DMS79 treated with DMSO at 0.1 percent for 48 hours (cell line): ENCODE measurements around the gene SMIM41.

Experiments
- DNase-seq: peaks from one replicate; lab custom pipeline; 2025; lab: John Stamatoyannopoulos, UW

SMIM41 gene

GRCh38 chr12:52147367-52147963 is 68.0 kb downstream of the SMIM41 start:
- no peak for DNase-seq

GRCh38 chr12:52147964-52148463 is 68.5 kb downstream of the SMIM41 start:
- no peak for DNase-seq

DNA sequence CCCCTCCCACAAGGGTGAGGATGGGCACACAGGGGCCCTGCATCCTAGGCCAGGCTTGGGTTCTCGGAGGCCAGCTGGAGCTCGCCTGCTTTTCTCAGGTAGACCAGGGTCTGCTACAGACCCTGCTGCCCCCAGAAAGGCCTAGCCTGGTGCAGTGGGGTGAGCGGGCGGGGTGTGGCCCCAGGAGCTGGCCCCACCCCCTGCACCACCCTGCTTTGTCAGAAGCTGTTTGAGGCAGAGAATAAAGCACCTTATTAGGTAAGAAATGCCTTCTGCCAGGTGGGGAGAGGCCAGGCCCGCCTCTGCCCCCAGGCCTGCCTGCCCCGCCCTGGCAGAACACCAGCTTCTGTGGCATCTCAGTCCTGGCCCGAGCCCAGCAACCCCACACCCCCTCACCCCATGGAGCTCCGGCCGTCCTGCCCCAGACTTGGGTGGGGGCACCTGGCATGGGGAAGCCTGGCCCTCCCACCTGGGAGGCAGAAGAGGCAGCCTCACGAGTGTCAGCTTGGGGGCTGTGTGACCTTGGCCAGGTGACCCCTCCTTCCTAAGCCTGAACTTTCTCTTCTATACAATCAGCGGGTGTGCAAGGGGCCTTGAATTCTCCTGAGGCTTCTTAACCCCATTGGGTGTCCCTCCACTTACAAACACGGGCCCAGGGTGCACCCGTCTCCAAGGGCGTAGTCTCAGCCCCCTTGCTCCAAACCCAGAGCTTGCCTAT is 69.1 kb downstream of the SMIM41 start:
- DNase-seq, result peak; percentile 3

DNA sequence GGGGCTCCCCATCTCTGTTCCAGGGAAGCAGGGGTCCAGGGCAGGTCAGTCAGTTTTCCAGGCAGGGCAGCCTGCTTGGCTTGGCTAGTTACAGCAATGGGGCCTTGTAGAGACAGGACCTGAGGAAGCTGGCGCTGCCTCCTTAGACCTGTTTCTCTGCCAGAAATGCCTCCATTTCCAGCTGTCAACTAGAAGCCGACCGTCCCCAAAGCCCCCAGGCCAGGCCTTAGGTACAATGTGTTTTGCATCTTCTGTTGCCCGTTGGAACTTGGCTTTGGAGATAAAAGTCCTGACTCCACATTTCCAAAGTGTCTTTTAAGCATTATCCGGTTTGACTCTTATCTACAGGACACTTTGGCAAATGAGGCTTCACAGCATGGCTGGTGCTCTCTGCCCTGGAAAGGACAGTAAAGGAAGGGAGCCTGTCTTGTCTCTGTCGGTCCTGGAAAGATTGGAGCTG is 69.7 kb downstream of the SMIM41 start:
- DNase-seq, result no peak

DNA sequence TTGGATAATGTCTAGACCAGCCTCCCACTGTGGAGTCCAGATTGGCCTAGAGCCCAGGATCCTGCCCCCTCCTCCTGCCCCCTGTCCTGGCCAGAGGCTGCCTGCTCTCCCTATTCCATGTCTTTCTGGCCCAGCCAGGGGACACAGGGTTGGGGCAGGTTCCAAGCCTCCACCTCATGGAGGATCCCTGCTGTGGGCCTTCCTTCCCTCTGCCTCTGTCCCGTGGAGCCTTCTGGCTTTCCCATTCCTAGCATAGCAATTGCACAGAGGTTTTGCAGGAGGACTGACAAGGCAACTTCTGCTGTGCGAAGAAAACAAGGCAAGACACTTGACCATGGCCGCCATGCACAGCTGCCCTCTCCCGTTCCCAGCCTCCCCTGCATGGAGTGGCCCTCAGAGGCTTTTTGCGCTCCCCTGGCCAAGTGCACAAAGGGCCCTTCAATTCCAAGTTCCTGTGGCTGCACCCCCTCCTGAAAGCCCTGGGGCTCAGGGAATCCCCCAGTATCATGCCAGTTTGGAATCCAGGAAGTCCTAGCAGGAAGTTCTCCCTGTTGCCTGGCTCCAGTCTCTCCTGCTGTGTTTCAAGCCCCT is 70.2 kb downstream of the SMIM41 start:
- peak; percentile 9 for DNase-seq

- DNase-seq, result no peak
Observed at GRCh38 chr12:52151153-52151836, 71.8 kb downstream of the SMIM41 start.

- DNase-seq, result no peak
Observed at GRCh38 chr12:52151837-52152783, 72.6 kb downstream of the SMIM41 start.

GRCh38 chr12:52152905-52153317 is 73.4 kb downstream of the SMIM41 start:
- no peak for DNase-seq

GRCh38 chr12:52155048-52155868 is 75.8 kb downstream of the SMIM41 start:
- no peak for DNase-seq

DNA sequence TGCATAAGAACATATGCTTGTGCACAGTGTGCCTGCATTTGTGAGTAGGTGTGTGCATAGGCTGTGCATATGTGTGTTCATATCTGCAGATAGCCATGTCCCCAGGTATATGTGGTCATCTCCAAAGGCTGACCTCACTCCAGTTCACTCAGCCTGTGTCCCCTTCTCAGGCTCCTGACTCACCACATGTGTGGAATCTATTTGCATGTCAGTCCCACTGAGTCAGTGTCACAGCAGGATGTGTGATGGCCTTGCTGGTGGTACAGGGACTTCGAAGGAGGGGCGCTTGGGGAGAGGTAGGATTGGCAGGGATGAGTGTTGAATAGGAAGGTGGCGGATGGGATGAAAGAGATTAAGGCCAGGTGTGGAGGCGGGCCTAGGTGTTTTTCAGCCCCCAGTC is 76.8 kb downstream of the SMIM41 start:
- DNase-seq, result no peak

- DNase-seq, result peak; percentile 48
Observed at GRCh38 chr12:52156757-52157565, 77.5 kb downstream of the SMIM41 start.

- DNase-seq, result no peak
Observed at GRCh38 chr12:52157566-52158150, 78.2 kb downstream of the SMIM41 start.
